ENCODE data around the gene ARHGAP45. TPM values are rescaled to one million over a fixed set of nuclear protein-coding genes. Genes with fewer than 3 reads are reported as not detected.

Gene ARHGAP45
- total and polyA plus RNA-seq, 4 donors, result 3.3 to 27.5 (median 9.7) TPM

GRCh38 chr19:1058112-1058511, 8.9 kb upstream of the ARHGAP45 start:
- H3K36me3 ChIP-seq (ENCODE audit: control insufficient read depth in 4 of 4, insufficient read depth in 3 of 4, low read depth in 1 of 4, low read length in 3 of 4), result no peaks in the 10 kb centered on the region
- H3K9me3 ChIP-seq (ENCODE audit: control insufficient read depth in 4 of 4, low read length in 3 of 4), result peaks cover 0 to 13% (median 0%) of the 10 kb centered on the region in 4 donors
- no peak overlapping the region for H3K9ac ChIP-seq (ENCODE audit: low read depth in 1 of 2, low read length in 2 of 2)
- no peak overlapping the region for H3K27ac ChIP-seq (ENCODE audit: low read depth in 1 of 2, low read length in 2 of 2)
- DNase-seq (ENCODE audit: low spot score), result no peak
- H3K4me3 ChIP-seq (ENCODE audit: low read depth in 1 of 3, low read length in 3 of 3), result no peak overlapping the region
- H3K27me3 ChIP-seq (ENCODE audit: control insufficient read depth in 4 of 4, insufficient read depth in 4 of 4, low read length in 3 of 4), result no peaks in the 10 kb centered on the region
- TF ChIP-seq EGR1 (IDR thresholded peaks at IDR 0.05; ENCODE audit: low read depth in 2 of 2) (no peak), FOXA2 (IDR thresholded peaks at IDR 0.05) (no peak), ATF3 (IDR thresholded peaks at IDR 0.05) (no peak), HNF4G (IDR thresholded peaks at IDR 0.05) (no peak), GABPA (IDR thresholded peaks at IDR 0.05 in 1 of 2, conservative IDR thresholded peaks at IDR 0.05 in 1 of 2) (no peak), MAX (IDR thresholded peaks at IDR 0.05) (no peak), TAF1 (conservative IDR thresholded peaks at IDR 0.05) (no peak), ZBTB33 (IDR thresholded peaks at IDR 0.05) (no peak), FOXA1 (IDR thresholded peaks at IDR 0.05) (no peak)
- 94% methylated on average over 5 of the region's 5 CpGs for WGBS
- H3K4me1 ChIP-seq (ENCODE audit: control insufficient read depth in 4 of 4, insufficient read depth in 4 of 4, low read length in 3 of 4), result no peaks in the 10 kb centered on the region

GRCh38 chr19:1060689-1061088, 6.3 kb upstream of the ARHGAP45 start:
- peaks cover 0 to 11% (median 6%) of the 10 kb centered on the region in 4 donors for H3K4me1 ChIP-seq (ENCODE audit: control insufficient read depth in 4 of 4, insufficient read depth in 4 of 4, low read length in 3 of 4)
- peaks cover 0 to 13% (median 0%) of the 10 kb centered on the region in 4 donors for H3K9me3 ChIP-seq (ENCODE audit: control insufficient read depth in 4 of 4, low read length in 3 of 4)
- no peak for TF ChIP-seq RXRA (IDR thresholded peaks at IDR 0.05)
- TF ChIP-seq JUND (IDR thresholded peaks at IDR 0.05), result no peak
- TF ChIP-seq FOXA1 (IDR thresholded peaks at IDR 0.05), result no peak
- TF ChIP-seq TAF1 (conservative IDR thresholded peaks at IDR 0.05), result no peak
- TF ChIP-seq MAX (IDR thresholded peaks at IDR 0.05), result no peak
- TF ChIP-seq EGR1 (IDR thresholded peaks at IDR 0.05; ENCODE audit: low read depth in 2 of 2), result no peak
- no peak for TF ChIP-seq RAD21 (IDR thresholded peaks at IDR 0.05)
- TF ChIP-seq HNF4G (IDR thresholded peaks at IDR 0.05), result no peak
- TF ChIP-seq NR2F2 (IDR thresholded peaks at IDR 0.05), result no peak
- no peak for TF ChIP-seq FOXA2 (IDR thresholded peaks at IDR 0.05)
- no peak for TF ChIP-seq ZBTB33 (IDR thresholded peaks at IDR 0.05)
- no peak for TF ChIP-seq SP1 (IDR thresholded peaks at IDR 0.05)
- TF ChIP-seq CTCF (IDR thresholded peaks at IDR 0.05; ENCODE audit: low read depth, low read length, missing input control), result no peak
- no peak for TF ChIP-seq GABPA (IDR thresholded peaks at IDR 0.05 in 1 of 2, conservative IDR thresholded peaks at IDR 0.05 in 1 of 2)
- no peak for TF ChIP-seq HNF4A (conservative IDR thresholded peaks at IDR 0.05)
- no peak for TF ChIP-seq REST (IDR thresholded peaks at IDR 0.05)
- TF ChIP-seq ATF3 (IDR thresholded peaks at IDR 0.05), result no peak
- no peak for TF ChIP-seq YY1 (IDR thresholded peaks at IDR 0.05)
- no peak overlapping the region for H3K4me3 ChIP-seq (ENCODE audit: low read depth in 1 of 3, low read length in 3 of 3)
- no peak for DNase-seq (ENCODE audit: low spot score)
- H3K27ac ChIP-seq (ENCODE audit: low read depth in 1 of 2, low read length in 2 of 2), result no peak overlapping the region
- no peak overlapping the region for H3K9ac ChIP-seq (ENCODE audit: low read depth in 1 of 2, low read length in 2 of 2)
- no peaks in the 10 kb centered on the region for H3K36me3 ChIP-seq (ENCODE audit: control insufficient read depth in 4 of 4, insufficient read depth in 3 of 4, low read depth in 1 of 4, low read length in 3 of 4)
- no peaks in the 10 kb centered on the region for H3K27me3 ChIP-seq (ENCODE audit: control insufficient read depth in 4 of 4, insufficient read depth in 4 of 4, low read length in 3 of 4)
- 83% methylated on average over 5 of the region's 5 CpGs for WGBS
